Renal cortical epithelial cell (primary cell): ENCODE data around the gene PIK3R3. TPM values are rescaled to one million over a fixed set of nuclear protein-coding genes. Genes with fewer than 3 reads are reported as not detected.

ENCODE experiments used
- DNase-seq: peaks from one replicate; pipeline ENCODE4 v3.0.0-alpha.2; 2011; ENCODE audit warnings: low read depth
- total RNA-seq: library from RNA; depleted of rRNA; stranded (reverse); fragments of >200 nt; gene quantifications from 2 replicates; pipeline ENCODE4 v1.2.3, GENCODE V29; 2014

Gene PIK3R3
- total RNA-seq, 1 donor from 2014 or later = 33.7 TPM

DNA sequence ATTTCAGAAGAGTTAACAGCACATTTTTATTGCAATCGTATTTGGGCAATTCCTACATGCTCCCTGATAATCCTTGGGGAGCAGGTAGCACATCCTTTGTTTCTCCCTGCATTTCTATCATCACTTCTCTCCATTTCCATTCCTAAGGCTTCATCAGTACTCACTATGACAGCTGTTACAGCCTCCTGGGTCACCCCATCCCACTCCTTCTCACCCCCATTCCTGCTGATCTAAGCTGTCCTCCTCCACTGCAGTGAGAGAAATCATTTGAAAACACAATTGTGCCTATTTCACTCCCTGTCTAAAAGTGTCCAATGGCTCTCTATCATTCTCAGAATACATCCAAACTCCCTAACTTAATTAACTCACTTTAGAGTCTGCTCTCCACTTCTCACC lies 25.5 kb upstream of the PIK3R3 start:
- no peak for DNase-seq

DNA sequence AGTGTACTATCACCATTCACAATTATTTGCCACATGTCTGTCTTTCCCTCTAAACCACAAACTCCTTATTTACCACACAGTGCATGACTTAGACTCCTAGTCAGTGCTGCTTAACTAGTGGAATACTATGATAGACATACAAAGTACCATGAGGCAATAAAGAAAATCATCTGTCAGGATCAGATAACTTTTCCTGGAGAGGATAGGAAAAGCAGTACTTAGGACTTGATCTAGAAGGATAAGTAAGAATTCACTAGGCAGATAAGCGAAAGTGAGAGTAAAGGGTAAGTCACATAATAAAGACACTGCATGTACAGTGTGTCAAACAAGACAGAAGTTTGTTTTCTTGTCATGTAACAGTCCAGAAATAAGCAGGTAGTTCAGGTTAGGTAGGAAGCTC lies 21.3 kb upstream of the PIK3R3 start:
- DNase-seq = no peak

DNA sequence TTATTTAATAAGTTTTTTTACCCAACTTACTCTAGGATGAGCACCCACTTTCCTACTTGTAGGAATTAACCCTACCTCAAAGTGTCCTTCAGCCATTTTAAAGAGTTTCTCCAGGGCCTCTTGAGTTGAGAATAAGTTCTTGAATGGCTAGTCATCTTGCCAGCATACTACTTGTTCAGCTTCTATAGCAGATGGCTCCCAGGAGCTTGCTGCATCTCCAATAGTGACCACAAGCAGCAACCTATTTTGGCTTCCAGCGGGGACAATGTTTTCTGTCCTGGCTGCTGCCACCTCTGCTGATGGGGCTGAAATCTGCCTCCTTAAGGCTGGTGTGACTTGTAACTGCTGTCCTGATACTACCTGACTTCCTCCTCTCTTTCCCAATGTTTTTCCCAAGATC lies 20.8 kb upstream of the PIK3R3 start:
- no peak for DNase-seq

- peak; percentile 68 for DNase-seq
Measured at GRCh38 chr1:46152016-46152415, 19.6 kb upstream of the PIK3R3 start.

DNA sequence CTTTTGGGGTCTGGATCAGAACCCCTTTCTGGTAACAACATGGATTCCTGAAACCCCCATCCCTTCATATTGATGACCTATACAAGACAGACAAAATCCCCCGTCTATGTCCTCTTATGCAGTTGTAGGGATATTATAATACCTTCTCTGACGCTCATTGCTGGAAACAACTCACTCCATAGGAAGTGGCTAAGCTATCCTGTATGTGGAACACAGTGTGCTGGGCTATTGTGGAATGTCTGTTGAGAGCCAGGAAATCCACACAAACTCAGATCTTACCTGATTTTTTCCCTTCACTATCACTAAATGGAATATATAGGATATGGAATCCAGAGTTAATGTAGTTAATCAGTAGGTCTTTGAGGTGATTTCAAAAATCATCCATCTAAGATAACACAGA lies 17.7 kb upstream of the PIK3R3 start:
- no peak for DNase-seq

- DNase-seq = no peak
Measured at GRCh38 chr1:46148318-46148717, 15.9 kb upstream of the PIK3R3 start.

GRCh38 chr1:46137916-46138315 lies 5.5 kb upstream of the PIK3R3 start:
- no peak for DNase-seq

DNA sequence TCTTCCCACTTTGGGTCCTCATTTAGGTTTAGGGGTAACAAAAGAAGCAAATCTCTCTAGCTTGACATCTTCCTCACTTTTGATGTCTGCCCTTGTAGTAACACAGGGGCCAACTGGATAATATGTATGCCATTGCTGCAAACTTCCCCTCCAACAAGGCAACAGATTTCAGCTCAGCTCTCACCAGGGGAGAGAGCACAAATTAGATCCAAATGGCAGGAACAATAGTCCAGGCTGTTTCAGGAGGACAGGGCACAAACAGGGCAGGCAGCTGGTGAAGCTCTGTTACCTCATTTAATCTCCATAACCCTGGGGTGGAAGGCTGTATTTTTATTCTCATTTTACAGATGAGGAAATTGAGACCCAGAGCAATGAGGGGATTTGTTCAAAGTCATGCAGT lies 4.3 kb upstream of the PIK3R3 start:
- DNase-seq = no peak

GRCh38 chr1:46134660-46135331 lies 2.4 kb upstream of the PIK3R3 start:
- peak; percentile 72 for DNase-seq

- no peak for DNase-seq
Measured at GRCh38 chr1:46133781-46134350, 1.4 kb upstream of the PIK3R3 start.

DNA sequence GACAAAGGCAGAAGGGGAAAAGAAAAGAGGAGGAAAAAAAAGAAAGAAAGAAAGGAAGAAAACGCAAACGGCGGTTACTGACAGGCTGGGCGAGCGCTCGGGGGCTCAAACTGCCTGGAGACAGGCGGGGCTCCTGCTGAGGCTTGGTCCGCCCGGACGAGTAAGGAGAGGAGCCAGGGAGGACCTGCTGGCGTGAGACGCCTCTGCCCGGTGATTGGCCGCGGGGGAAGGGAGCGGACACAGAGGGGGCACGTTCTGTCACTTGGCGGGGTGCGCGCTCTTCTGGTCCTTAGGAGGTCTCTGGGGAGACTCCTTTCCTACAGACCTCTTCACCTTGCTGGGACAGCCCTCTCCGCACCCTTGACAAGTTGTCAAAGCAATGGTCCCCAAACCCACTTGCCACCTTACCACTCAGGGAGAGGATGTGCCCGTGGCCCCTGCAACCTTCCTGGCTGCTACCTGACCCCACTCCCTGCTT lies 791 bp upstream of the PIK3R3 start:
- DNase-seq = no peak

GRCh38 chr1:46131712-46132528 lies 509 bp downstream of the PIK3R3 start:
- peak; percentile 30 for DNase-seq

DNA sequence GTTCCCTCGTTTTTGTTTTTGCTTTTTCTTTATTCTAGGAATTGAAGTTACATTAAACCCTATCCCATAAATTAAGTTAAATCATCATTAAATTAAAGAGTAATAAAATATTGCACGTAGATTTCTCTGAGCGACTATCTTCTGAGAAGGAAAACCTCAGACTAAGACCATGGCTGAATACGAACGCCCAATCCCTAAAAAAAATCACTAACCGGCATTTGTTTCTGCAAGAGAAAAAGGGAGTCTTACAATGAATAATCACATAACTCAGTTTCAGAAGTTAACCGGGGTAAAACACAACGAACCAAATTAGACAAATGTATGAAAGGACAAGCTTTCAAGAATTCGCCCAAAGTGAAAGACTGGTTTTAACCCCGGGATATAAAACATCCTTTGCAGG lies 1.3 kb downstream of the PIK3R3 start:
- peak; percentile 32 for DNase-seq

DNA sequence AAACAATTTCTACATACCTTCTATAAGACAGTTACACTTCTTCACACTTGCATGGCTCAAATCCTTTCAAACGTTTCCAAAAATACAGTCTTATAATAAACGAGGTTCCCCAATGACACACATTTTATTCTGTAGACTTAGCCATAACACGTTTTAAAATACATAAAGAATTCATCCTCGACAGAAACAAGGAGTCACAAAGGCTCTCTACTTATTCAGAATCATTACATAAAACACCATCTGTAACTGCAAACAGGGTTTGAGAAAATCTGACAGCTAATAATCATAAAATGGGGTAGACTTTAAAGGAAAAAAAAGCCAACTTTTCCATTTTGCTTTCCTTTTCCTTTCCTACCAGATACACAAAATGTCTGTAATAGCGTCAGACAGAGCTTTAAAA lies 1.8 kb downstream of the PIK3R3 start:
- no peak for DNase-seq

- DNase-seq = no peak
Measured at GRCh38 chr1:46130121-46130520, 2.3 kb downstream of the PIK3R3 start.

DNA sequence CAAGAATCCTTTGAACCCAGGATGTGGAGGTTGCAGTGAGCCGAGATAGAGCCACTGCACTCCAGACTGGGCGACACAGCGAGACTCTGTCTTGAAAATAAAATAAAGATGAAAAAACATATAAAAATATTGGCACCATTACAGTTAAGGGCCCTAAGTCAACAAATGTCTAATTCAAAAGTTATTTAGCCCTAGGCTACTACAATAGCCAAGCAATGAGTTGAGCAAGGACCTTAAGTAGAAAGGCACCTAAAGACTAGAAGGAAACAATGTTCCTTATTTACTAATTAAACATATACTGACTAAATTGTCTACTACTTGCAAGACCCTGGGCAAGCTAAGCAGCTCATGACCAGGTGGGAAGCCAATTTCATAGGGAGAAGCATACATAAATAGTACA lies 4.1 kb downstream of the PIK3R3 start:
- DNase-seq = peak; percentile 85

DNA sequence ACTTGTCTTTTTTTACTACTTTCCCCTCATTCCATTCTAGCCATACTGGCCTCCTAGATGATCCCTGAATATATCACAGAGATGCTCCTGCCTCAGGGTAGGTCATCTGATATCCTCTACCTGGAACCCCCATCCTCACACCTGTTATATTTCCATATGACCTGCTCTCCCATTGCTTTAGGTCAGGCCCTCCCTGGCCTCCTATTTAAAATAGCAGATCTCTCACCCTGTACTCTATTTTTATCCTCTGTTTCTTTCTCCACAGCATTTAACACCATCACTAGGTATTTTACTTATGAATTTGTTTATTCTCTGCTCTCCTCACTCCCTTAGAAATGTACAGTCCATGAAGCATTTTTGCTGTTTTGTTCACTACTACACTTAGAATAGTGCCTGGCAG lies 13.6 kb downstream of the PIK3R3 start:
- DNase-seq = no peak

DNA sequence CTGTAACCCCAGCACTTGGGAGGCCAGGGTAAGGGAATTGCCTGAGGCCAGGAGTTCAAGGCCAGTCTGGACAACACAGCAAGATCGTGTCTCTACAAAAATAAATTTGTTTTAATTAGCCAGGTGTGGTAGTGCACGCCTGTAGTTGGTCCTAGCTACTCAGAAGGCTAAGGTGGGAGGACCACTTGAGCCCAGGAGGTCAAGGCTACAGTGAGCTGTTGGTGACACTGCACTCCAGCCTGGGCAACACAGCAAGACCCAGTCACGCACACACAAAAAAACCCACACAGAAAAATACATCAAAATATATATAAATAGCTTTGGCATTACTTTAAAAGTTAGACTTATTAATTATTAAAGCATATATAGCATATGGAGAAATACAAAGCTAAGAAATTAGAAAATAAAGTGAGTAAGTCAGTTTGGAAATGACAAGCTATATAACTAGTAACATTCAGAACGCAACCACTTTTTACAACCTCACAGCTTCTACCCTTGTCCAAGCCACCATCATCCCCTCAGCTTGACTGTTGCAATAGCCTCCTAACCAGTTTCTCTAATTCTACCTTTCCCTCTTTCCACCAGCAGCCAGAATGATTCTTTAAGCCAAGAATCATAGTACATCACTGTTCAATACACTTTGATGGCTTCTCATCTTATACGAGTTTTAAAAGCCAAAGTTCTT lies 14.5 kb downstream of the PIK3R3 start:
- DNase-seq = no peak

GRCh38 chr1:46114925-46115603 lies 17.4 kb downstream of the PIK3R3 start:
- DNase-seq = no peak

DNA sequence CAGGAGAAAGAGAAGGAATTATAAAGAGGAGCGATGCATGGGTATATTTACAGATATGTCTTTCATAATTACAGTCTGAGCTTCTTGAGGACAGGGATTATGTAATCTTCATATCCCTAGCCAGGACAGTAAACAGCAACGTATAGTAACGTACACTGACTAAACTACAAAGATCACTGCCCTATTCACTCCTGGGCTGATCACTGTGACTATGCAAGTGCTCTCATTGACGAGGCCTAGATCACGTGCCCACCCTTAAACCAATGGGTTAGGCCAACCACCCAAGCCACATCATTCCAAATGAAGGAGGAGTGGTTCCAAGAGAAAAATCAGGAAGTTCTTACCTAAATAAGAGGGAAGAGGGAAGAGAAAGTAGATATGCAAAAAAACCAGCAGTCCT lies 18.5 kb downstream of the PIK3R3 start:
- no peak for DNase-seq

DNA sequence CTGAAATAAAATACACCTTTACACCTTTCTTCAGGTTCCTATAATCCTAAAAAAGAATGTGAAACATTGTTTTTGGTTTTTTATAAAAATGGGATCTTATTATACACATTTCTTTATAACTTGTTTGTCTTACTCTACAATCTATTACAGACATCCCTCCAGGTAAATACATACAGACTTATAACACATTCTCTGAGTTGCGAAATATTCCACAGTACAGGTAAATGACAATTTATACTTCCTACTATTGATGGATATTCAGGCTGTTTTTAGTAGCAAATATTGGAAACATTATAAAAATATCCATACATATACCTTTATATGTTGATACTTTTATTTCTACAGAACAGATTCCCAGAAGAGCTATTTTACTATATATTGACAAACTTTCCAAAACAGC lies 20.3 kb downstream of the PIK3R3 start:
- DNase-seq = no peak

GRCh38 chr1:46110521-46110920 lies 21.9 kb downstream of the PIK3R3 start:
- DNase-seq = no peak
